Measurements from ENCODE around the gene GRIN2A.

- TF ChIP-seq CTCF (IDR thresholded peaks at IDR 0.05) (no peak), ZFX (IDR thresholded peaks at IDR 0.05; ENCODE audit: borderline replicate concordance) (no peak)
These were observed 189.8 kb downstream of the GRIN2A start for GRCh38 chr16:9992441-9992840.
